GM12878 (cell line): ENCODE results near the gene SLC39A11. TPM values are rescaled to one million over a fixed set of nuclear protein-coding genes. Genes with fewer than 3 reads are reported as not detected.

Source experiments
- ATAC-seq: fragments of 200-7000 bp; cut with Tn5 transposase; 3 replicates; pipeline ENCODE4 v1.9.1; 2020; ENCODE audit warnings: mild to moderate bottlenecking, moderate library complexity
- BruUV-seq: library from RNA; stranded (reverse); fragments of 400-500 nt; replicated peaks from 2 replicates; lab custom pipeline; 2021; lab: Mats Ljungman, UMichigan
- CTCF ChIA-PET: fragments of 300-600 bp; sonication (Branson Sonifier 250); formaldehyde crosslinking; extraction: SDS; loops from one replicate; lab custom pipeline; 2021; ENCODE audit warnings: inconsistent platforms; lab: Yijun Ruan, JAX
- POLR2A ChIA-PET: fragments of 350-600 bp; formaldehyde crosslinking; extraction: SDS; loops from one replicate; lab custom pipeline; 2021; ENCODE audit warnings: inconsistent platforms; lab: Charles Lee
- RAD21 ChIA-PET: fragments of 300-600 bp; sonication (Branson Sonifier 250); formaldehyde crosslinking; loops from one replicate; lab custom pipeline; 2023; ENCODE audit warnings: antibody characterized with exemption; ENCODE audit not compliant: unreplicated experiment; lab: Charles Lee
- SMC1A ChIA-PET: fragments of 300-600 bp; sonication (Branson Sonifier 250); formaldehyde crosslinking; loops from one replicate; lab custom pipeline; 2023; ENCODE audit not compliant: unreplicated experiment, uncharacterized antibody; lab: Charles Lee
- DNase-seq: peaks from one replicate; pipeline ENCODE4 v3.0.0-alpha.2; 2011; ENCODE audit warnings: low read depth, low spot score
- FAIRE-seq: peaks from 3 replicates; lab custom pipeline; 2011; peaks lifted over from hg19 to GRCh38; lab: Jason Lieb, UNC
- H2AFZ ChIP-seq: 2 replicates; pipeline ENCODE4 v1.6.0; 2011; ENCODE audit warnings: low read depth, low read length, control low read depth; ENCODE audit not compliant: control insufficient read depth
- H3K27ac ChIP-seq: 2 replicates; pipeline ENCODE4 v1.5.1; 2011; ENCODE audit warnings: control low read depth; ENCODE audit not compliant: control insufficient read depth, insufficient read depth
- H3K27me3 ChIP-seq, 2 experiments: replicated peaks in 1 of 2; 2 replicates each; pipeline versions ENCODE4 v1.6.0 to v1.6.1; 2011; ENCODE audit warnings: low read length in 1 of 2; ENCODE audit not compliant: control insufficient read depth in 2 of 2, insufficient read depth in 2 of 2
- H3K36me3 ChIP-seq, 2 experiments: 2 replicates each; pipeline ENCODE4 v1.5.1; 2011; ENCODE audit warnings: low read length in 1 of 2; ENCODE audit not compliant: control insufficient read depth in 2 of 2, insufficient read depth in 2 of 2
- H3K4me1 ChIP-seq: 2 replicates; pipeline ENCODE4 v1.6.1; 2011; ENCODE audit warnings: mild to moderate bottlenecking, low read length, moderate library complexity, mixed read lengths; ENCODE audit not compliant: control insufficient read depth, insufficient read depth
- H3K4me2 ChIP-seq: 2 replicates; pipeline ENCODE4 v1.6.0; 2011; ENCODE audit warnings: control low read depth; ENCODE audit not compliant: control insufficient read depth, insufficient read depth
- H3K4me3 ChIP-seq: fragments of 200-600 bp; sonication (generic); 2 replicates; pipeline ENCODE4 v1.5.1; 2016
- H3K79me2 ChIP-seq: 2 replicates; pipeline ENCODE4 v1.6.0; 2011; ENCODE audit warnings: low read length; ENCODE audit not compliant: control insufficient read depth, insufficient read depth
- H3K9ac ChIP-seq: 2 replicates; pipeline ENCODE4 v1.8.0; 2011; ENCODE audit warnings: low read length, control low read depth, mixed read lengths; ENCODE audit not compliant: control insufficient read depth, insufficient read depth
- H3K9me3 ChIP-seq: replicated peaks from 3 replicates; pipeline ENCODE4 v1.5.1; 2011; ENCODE audit warnings: mild to moderate bottlenecking, low read length; ENCODE audit not compliant: control insufficient read depth, insufficient read depth
- H4K20me1 ChIP-seq: 2 replicates; pipeline ENCODE4 v1.6.0; 2011; ENCODE audit not compliant: control insufficient read depth, insufficient read depth
- DPF2 ChIP-seq: fragments of 450-650 bp; IDR thresholded peaks from 2 replicates; pipeline ENCODE4 v1.6.1; 2017; ENCODE audit warnings: mild to moderate bottlenecking
- IKZF2 ChIP-seq, 2 experiments: fragments of 450-650 bp; IDR thresholded peaks; 2 replicates each; pipeline ENCODE4 v1.6.1; 2017; ENCODE audit warnings: mild to moderate bottlenecking in 2 of 2, moderate library complexity in 2 of 2
- NBN ChIP-seq: fragments of 450-650 bp; IDR thresholded peaks from 2 replicates; pipeline ENCODE4 v1.6.1; 2016
- PBX3 ChIP-seq: IDR thresholded peaks from 2 replicates; pipeline ENCODE4 v1.6.1; 2011; ENCODE audit warnings: mild to moderate bottlenecking, low read depth, low read length, moderate library complexity; ENCODE audit not compliant: insufficient replicate concordance
- RFX5 ChIP-seq: IDR thresholded peaks from 2 replicates; pipeline ENCODE4 v1.6.1; 2011; ENCODE audit warnings: low read depth, low read length, improper control_type of control experiment
- SMARCA5 ChIP-seq: fragments of 450-650 bp; IDR thresholded peaks from 2 replicates; pipeline ENCODE4 v1.6.1; 2017; ENCODE audit warnings: mild to moderate bottlenecking
- ZNF217 ChIP-seq: fragments of 450-650 bp; IDR thresholded peaks from 2 replicates; pipeline ENCODE4 v1.6.1; 2017; ENCODE audit warnings: antibody characterized with exemption, mild to moderate bottlenecking
- ZNF24 ChIP-seq: fragments of 450-650 bp; IDR thresholded peaks from 2 replicates; pipeline ENCODE4 v1.6.1; 2017; ENCODE audit warnings: antibody characterized with exemption, mild to moderate bottlenecking
- ZNF687 ChIP-seq: fragments of 450-650 bp; IDR thresholded peaks from 2 replicates; pipeline ENCODE4 v1.6.1; 2017; ENCODE audit warnings: mild to moderate bottlenecking, moderate library complexity
- WGBS: methylation state at CpG from one replicate; pipeline ENCODE4 v1.1.6; 2016; ENCODE audit warnings: low lambda C conversion rate; ENCODE audit not compliant: insufficient replicate concordance, insufficient coverage; ENCODE audit errors: missing lambda C conversion rate; 5-methylcytosine and 5-hydroxymethylcytosine counted together
- in situ Hi-C: fragments of 300-500 bp; cut with MboI; formaldehyde crosslinking; loops from 9 replicates; pipeline ENCODE4 v1.14.3; 2018; ENCODE audit warnings: mixed read lengths
- intact Hi-C: fragments of 100-400 bp; cut with micrococcal nuclease; formaldehyde crosslinking; loops from one replicate; pipeline ENCODE4 v1.14.2; 2022; ENCODE audit not compliant: unreplicated experiment
- polyA plus RNA-seq, 11 experiments: library from polyadenylated mRNA; depleted of rRNA in 4 of 11; unstranded in 6 of 11; stranded (reverse) in 5 of 11; fragments of >200 nt; fragmentation: Nextera tagmentation in 4 of 11; fragmentation: Illumina TruSeq in 1 of 11; extraction: Ambion mirVana in 4 of 11; extraction: Trizol in 1 of 11; gene quantifications; 1 replicate in 1 of 11; 2 replicates in 10 of 11; pipeline versions ENCODE4 v1.2.1 to v1.2.3, GENCODE V29; 2011 to 2016; ENCODE audit warnings: inconsistent platforms in 2 of 11, missing spikeins in 2 of 11, low read depth in 1 of 11
- total RNA-seq, 4 experiments: library from RNA; depleted of rRNA in 3 of 4; stranded (reverse); fragments of >200 nt in 3 of 4; fragmentation: Illumina TruSeq in 1 of 4; extraction: Trizol in 1 of 4; gene quantifications; 2 replicates each; pipeline versions ENCODE4 v1.2.1 to v1.2.3, GENCODE V29; 2013 to 2021

The SLC39A11 gene
- total and polyA plus RNA-seq, 10 of the 15 experiments (the other 5 are each of a cell fraction or from before 2014, with no cell fraction given), result 8.6 to 23.8 (median 14.0) TPM

- no peak for TF ChIP-seq PBX3
- TF ChIP-seq IKZF2 (IDR thresholded peaks at IDR 0.05), result 0 out of 4 replicates have a peak, but pooled peaks of 1 of the 2 experiments have one; percentile 25
- peak; percentile 68; the same call in 1 of the 2 replicates for TF ChIP-seq NBN
Measured at GRCh38 chr17:72618001-72618509, 474.4 kb downstream of the SLC39A11 start (continued).

- no peak for TF ChIP-seq RFX5
- TF ChIP-seq SMARCA5, result peak; percentile 59; the same call in 1 of the 2 replicates
- TF ChIP-seq ZNF24, result peak; percentile 77
- TF ChIP-seq DPF2, result 0 out of 2 replicates have a peak, but pooled peaks have one; percentile 33
- TF ChIP-seq ZNF687, result no peak
- 0 out of 2 replicates have a peak, but pooled peaks have one; percentile 46 for TF ChIP-seq ZNF217
- TF ChIP-seq, all 136 proteins: peak for 4
- DNase-seq, result no peak
- SMC1A ChIA-PET, result interaction anchor here (0.7 to 4.0 kb wide), 18 partner anchors 11 to 110 kb away, joined by 3 to 28 read pairs (median 5); no protein-coding TSS in a partner anchor
- POLR2A ChIA-PET, result interaction anchor here (0.7 to 3.0 kb wide), 8 partner anchors 11 to 614 kb away, joined by 3 to 28 read pairs (median 6); no protein-coding TSS in a partner anchor
- Histone ChIP-seq H3K9ac (no peak overlapping the region), H3K9me3 (no peaks in the 10 kb centered on the region; the same call in 2 of the 3 replicates), H3K4me3 (no peak overlapping the region), H3K79me2 (no peaks in the 10 kb centered on the region), H2AFZ (no peak overlapping the region), H3K4me2 (no peak overlapping the region), H3K27me3 (no peaks in the 10 kb centered on the region), H4K20me1 (no peaks in the 10 kb centered on the region), H3K27ac (no peak overlapping the region), H3K36me3 (no peaks in the 10 kb centered on the region), H3K4me1 (no peaks in the 10 kb centered on the region)
- intact Hi-C loops, result loop anchor here (5.0 kb wide), 1 partner anchor 55 kb away; no protein-coding TSS in a partner anchor
- 14% methylated on average over 6 of the region's 6 CpGs for WGBS
- in situ Hi-C loops, result no loop called here
- no peak for FAIRE-seq
- CTCF ChIA-PET, result interaction anchor here (0.6 to 2.8 kb wide), 15 partner anchors 10 to 1850 kb away, joined by 3 to 26 read pairs (median 4); no protein-coding TSS in a partner anchor
- BruUV-seq, result TSS peak; percentile 37
- RAD21 ChIA-PET, result interaction anchor here (0.9 to 2.6 kb wide), 10 partner anchors 11 to 194 kb away, joined by 3 to 19 read pairs (median 8); no protein-coding TSS in a partner anchor
- ATAC-seq, result no peak
Measured at GRCh38 chr17:72617557-72617956, 474.9 kb downstream of the SLC39A11 start.
